G401.6 (cell line): ENCODE measurements around the gene ERFL.

Experiments
- FAIRE-seq: peaks from 2 replicates; lab custom pipeline; 2012; peaks lifted over from hg19 to GRCh38; lab: Jason Lieb, UNC

ERFL gene

DNA sequence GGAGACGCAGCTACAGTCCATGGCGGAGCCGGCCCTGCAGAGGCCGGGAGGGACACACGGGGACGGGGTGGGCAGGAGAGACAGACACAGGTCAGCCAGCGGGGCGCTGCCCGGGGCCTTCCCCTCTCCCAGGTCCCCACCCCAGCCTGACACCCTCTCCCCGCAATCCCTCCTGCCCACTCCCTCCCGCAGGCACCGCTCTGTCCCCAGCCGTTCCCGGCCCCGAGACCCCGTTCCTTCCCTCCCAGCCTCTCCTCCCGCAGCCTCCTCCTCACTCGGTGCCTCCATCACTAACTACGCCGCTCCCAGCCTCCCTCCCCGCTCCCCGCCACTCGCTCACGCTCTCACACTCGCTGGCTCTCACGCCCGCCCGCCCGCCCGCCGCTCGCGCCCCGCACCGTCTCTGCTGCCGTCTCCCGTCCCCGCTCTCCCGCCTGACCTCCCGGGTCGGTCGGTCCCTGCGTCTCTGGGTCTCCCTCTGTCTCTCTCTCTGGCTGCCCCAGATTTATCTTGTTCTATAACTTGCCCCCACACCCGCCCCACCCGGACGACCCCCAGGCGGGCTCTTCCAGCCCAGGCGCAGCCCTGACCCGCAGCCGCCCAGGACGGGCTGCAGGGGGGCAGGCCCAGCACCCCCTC, 15.2 kb downstream of the ERFL start:
- no peak for FAIRE-seq

DNA sequence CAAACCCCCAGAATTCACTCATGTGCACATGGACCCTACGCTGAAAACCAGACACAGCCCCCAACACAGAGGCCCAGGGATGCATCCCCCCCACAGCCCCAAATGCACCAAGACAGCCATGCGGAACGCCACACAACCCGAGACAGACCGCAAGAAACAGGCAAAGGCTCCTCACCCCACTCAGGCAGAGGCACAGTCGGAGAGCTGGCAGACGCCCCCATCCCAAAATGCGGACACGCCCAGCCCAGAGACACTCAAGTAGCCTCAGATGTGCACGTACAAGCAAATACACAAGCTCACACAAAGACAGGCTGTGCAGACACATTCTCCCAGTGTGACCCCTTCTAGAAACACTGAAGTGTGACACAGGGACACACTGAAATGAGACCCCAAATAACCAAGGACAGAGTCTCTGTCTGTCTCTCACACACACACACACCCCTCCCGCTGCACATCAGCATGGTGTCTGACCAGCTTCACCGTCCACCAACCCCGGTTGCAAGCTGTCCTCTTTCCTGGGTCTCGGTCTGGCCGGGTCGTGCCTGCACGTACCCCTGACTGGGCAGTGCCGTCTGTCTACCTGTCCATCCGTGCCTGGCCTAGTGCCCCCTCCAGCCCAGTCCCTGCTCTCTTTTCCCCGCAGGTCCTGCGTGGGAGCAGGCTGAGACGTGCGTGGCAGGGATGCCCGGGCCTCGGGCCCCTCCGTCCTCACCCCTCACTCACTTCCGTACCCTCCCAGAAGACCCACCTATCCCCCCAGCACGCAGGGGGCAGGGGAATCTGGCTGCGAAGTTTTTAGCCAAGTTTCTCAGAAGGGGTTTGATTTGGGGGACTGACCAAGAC, 16.1 kb downstream of the ERFL start:
- no peak for FAIRE-seq

DNA sequence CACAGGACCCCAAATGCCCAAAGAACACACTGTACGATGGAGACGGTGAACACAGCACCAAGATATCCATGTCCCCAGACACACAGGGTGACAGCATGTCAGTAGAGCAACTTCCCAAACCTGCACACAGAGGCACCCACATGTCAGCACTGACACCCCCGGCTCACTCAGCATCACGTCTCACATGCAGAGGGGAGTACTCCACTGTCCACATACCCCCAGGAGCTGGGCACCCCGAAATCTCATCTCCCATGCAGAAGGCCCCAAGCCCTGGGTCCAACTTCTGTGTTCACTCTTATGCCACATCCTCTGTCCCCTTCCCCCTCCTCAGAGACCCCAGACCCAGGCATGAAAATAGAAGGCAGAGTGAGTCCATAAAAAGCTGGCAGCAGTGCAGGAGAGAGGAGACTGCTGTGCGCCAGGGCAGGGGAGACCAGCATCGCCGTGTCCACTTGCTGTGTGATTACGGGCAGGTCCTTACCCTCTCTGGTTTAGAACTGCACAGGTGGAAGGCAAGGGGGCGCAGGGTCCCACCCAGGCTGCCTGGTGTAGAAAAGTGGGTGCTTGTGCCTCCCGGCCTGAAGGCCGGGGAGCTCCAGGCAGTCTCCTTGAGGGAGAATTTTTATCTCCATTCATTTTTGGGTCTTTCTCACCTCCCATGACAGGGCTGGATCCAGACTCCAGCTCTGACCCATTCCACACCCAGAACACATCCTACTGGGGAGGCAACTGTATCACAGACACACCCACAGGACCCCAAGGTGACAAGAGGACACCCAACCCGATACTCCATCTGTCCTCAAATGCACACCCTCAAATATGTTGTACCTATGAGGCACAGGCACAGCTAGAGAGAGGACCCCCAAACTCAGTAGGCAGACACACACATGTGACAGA, 17.0 kb downstream of the ERFL start:
- no peak for FAIRE-seq

DNA sequence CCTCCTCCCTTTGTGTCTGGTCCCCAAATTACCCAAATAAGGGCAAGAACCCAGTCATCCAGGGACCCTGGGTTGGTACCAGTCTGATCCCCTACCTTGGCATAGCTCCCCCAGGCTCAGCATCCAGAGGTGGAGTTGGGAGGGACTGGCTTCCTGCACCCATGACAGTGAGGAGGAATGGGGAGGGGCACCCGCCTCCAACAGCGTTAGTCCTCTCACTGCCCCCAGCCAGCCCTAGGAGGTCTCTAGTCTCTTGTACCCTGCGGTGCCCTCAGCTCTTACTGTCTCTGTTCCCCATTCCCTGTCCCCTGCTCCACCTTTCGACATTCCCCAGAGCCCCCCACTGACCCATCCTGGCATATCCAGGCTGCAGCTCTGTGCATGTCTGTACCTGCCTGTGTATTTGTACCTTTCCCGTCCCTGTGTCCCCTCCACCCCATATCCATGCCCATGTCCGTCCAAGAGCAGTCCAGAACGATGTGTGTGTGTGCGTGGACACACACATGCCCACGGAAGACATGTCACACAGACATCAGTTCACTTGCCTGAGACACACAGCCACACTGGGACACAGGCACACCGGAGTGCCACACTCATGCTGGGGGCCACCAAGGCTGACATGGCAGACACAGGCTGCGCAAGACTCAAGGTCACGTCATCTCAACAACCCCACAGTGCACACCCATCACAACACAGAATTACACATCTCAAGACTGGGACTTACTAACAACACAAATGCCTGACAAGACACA, 17.8 kb downstream of the ERFL start:
- no peak for FAIRE-seq

DNA sequence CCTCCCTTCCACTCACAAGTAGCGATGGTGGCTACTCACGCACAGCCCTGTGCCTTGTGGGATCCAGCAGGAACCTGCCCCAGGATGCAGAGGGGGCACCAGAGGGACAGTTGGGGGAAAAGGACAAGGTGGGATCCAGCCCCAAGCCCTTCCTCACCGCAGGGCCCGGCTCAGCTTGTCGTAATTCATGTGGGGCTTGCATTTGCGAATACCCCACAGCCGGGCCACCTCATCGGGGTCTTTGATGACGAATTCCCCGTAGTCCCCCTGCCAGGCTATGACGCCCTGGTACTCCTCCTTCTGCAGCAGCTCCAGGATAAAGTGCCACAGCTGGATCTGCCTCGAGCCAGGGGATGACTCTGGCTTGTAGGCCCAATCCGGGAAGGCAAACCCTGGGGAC, 18.5 kb downstream of the ERFL start:
- FAIRE-seq: no peak

DNA sequence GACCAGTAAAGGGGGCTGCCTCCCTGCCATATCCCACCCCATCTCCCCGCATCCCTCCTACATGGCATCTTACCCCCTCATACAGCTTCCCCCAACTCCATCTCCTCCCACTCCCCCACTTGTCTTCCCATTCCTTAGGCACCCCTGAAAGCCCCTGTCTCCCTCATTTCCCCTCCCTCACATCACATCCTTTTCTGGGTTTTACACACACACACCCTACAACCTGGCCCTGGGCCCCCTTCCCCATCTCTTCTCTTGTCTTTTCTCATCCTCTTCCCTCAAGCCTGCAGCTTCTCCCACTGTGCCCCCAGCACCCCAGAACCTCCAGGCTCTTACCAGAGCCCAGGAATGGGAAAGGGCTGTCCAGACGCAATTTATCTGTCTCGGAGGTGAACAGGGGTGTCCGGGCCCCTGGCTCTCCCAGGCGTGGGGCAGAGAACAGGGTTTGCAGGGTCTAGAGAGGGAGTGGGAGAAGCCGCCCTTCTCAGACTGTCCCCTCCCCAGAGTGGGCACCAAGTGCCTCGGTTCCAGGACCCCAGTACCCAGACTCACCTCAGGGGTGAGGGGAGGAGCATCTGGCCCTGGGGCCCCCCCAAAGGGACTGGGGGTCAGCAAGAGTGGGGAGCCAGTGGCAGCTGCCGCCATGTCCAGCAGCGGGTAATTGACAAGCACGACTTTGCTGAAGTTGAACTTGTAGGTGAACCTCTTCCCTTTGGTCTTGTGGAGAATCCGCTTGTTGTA, 19.4 kb downstream of the ERFL start:
- FAIRE-seq: no peak

DNA sequence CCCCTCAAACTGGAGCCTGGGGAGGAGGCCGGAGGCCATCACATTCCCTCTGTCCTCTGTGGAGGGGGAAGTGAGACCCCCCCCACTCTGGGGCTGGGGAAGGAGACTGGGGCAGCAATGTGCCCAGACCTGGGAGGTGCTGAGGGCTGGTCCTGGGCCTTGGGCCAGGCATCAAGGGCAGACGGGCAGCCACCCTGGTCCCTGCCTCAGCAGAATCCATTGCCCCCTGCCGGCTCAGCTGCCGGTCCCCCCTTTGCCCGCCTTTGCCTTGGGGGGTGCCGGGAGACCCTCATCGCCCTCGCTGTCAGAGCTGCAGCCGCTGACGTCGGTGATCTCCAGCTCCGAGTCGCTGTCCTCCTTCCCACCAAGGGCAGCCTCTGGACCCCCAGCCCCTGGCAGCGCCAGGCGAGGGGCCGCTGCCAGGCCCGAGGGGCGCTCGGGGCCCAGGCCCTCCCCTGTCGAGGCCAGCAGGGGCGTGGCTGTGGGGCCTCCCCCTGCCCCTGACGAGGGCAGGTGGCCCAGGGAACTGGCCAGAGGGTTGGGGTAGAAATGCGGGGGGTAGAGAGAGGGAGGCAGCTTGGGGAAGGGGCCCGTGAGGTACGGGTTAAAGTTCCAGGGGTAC, 20.1 kb downstream of the ERFL start:
- no peak for FAIRE-seq

DNA sequence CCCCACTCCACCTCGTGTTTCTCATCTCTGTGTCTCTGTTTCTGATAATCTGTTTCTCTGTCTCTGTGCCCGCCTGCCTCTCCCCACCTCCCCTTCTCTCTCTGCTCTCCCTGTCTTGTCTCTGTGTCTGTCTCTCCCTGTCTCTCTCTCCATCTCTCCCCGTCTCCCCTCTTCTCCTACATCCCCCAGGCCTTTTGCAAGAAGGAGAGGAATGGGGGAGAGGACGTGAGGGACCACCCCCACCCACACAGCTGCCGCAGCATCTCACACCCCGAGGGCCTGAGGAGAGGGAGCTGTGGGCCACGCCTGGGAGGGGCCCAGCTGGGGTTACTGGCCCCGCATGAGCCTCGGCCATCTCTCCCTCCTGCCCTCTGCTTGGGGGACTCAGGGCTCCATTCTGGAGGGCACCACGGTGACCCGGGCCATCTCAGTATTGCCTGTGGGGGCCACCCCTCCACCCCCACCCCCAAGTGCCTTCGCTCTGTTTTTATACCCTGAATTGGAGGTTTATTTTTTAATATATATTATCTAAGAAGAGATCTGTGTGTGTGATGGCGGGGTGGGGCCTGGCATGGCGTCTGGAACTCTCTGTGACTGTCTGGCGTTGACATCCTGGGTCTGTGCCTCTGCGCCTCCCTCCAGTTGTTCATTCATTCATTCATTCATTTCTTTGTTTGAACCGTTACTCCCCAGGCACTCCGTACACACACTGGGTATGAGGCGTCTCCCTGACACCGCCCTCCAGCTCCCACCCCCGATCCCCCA, 21.2 kb downstream of the ERFL start:
- FAIRE-seq: no peak

DNA sequence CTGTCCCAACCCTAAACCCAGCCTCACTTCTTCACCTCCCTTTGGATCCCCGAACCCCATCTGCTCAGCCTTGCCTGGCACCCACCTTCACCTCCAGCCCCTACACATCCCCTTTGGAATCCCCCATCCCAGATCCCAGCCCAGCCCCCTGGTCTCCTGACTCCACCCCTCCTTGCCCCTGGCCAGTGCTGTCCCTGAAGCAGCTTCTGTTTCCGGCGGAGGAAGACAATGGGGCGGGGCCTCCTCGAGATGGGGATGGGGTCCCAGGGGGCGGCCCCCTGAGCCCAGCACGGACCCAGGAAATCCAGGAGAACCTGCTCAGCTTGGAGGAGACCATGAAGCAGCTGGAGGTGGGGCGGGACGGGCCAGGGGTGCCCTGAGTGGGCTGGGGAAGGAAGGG, 22.0 kb downstream of the ERFL start:
- no peak for FAIRE-seq

DNA sequence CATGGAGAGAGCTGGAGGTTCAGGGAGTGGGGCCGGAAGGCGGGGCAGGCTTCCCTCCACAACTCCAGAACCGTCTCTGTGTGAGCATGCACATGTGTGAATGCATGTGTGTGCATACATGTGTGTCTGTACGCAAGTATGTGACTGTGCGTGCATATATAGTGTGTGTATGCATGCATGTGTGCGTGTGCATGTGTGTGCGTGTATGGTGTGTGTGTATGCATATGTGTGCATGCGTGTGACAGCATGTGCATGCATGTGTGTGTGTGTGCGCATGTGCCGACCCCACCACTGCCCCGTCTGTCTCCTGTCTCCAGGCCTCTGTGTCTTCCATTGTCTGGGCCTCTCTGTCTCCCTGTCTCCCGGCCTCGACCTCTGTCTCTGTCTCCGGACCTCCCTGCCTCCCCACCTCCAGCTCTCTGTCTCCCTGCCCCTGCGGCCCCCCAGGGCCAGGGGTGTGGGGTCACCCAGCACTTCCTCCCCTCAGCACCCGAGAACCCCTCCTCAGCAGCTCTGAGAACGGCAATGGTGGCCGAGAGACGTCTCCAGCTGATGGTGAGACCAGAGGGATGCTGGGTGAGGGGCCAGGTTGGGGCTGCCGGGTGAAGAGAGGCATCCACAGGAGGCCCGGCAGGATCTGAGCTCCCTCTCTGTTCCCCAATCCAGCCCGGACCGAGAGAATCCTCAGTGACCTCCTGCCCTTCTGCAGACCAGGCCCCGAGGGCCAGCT, 22.8 kb downstream of the ERFL start:
- no peak for FAIRE-seq

DNA sequence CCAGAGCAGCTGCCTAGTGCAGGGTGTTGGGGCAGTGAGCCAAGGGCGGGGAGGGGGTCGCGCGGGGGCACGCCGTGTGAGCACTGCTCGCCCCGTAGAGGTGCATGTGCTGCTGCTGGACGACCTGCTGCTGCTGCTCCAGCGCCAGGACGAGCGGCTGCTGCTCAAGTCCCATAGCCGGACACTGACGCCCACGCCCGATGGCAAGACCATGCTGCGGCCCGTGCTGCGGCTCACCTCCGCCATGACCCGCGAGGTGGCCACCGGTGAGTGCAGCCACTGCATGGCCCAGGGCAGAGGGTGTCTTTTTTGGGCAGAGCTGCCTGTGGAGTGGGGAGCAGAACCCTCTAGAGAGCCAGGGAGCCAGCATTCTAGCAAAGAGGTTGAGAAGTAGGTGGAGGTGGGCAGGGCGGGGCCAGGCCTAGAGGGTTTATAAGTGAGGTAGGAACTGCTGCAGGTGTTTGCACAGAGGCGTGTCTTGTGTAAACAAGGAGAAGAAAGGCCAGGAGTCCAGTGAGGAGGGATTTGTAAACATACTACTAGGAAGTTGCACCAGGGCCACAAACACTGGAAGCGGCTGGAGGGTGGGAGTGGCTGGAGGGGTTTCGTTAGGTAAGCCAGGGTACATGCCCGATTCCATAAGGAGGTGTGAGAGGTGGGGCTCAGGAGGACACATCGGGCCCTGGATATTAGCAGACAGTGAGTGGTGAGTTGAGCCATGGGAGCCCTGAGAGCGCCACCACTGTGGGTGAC, 24.0 kb downstream of the ERFL start:
- no peak for FAIRE-seq

DNA sequence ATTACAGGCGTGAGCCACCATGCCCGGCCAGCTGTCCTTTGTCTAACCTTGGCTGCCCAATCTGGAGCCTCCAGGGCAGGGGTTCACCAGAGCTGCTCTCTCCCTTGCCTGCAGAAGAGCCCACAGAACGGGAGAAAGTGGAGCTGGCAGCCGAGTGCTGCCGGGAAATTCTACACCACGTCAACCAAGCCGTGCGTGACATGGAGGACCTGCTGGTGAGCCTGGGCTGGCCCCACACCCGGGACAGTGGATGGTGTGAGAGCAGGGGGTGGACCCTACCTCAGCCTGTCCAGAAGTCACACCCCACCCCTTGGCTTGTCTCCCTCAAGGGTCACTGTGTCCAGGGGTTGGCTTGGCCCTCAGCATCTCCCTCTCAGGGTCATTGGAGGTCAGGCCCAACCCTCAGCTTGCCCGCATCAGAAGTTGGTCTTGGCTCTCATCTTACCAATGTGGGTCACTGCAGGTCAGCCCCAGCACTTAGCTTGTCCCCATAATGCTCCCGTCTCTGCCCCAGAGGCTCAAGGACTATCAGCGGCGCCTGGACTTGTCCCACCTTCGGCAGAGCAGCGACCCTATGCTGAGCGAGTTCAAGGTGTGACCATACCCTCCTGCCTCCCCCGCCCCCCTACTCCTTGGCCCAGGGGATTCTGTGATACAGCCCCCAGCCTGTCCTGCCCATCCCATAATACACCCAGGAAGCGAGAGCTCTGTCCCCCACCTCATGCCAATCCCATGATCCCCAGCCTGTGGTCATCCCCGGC, 24.9 kb downstream of the ERFL start:
- no peak for FAIRE-seq

DNA sequence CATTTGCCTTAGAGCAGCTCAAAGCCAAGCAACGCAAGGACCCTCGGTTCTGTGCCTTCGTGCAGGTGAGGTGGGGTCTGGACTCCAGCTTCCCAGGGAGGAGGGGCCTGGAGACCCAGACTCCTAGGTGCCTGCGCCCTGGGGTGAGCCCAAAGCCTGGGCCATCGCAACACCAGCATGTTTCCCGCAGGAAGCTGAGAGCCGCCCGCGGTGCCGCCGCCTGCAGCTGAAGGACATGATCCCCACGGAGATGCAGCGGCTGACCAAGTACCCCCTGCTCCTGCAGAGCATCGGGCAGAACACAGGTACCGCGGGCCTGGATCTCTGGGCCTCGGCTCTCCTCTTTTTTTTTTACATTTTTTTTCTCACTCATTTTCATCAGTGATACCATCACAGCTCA, 25.7 kb downstream of the ERFL start:
- FAIRE-seq: no peak

DNA sequence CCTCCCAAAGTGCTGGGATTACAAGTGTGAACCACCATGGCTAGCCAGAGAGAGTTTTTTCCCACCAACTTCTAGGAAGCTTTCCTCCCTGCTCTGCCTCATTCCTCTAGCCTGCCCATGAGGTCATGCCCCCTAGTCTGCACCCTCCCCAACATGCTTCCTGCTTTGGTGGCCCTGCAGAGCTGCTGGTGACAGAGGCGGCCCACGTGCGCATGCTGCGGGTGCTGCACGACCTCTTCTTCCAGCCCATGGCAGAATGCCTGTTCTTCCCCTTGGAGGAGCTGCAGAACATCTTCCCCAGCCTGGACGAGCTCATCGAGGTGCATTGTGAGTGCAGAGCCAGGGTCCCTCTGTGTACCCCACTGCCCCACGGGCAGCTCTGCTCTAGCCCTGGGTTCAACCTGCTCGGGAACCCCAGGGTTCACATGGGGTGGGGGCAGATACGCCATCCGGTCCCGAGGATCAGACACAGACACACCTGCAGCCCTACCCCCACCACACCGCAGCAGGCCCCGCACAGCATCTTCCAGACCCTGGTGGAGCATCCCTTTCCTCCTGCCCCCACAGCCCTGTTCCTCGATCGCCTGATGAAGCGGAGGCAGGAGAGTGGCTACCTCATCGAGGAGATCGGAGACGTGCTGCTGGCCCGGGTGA, 26.4 kb downstream of the ERFL start:
- FAIRE-seq: no peak

DNA sequence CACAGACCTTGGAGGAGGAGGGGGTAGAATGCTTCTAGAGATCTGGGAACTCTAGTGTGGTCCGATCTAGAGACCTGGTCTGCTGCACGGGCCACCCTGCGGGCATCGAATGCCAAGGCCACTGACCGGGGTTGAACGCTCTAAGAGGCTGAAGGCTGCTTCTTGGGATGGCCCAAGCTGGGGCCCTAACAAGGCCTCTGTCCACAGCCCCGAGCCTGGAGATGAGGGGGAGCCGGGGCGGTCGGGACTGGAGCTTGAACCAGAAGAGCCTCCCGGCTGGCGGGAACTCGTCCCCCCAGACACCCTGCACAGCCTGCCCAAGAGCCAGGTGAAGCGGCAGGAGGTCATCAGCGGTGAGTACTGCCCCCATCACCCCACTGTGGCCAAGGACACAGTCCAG, 30.0 kb downstream of the ERFL start:
- FAIRE-seq: no peak

DNA sequence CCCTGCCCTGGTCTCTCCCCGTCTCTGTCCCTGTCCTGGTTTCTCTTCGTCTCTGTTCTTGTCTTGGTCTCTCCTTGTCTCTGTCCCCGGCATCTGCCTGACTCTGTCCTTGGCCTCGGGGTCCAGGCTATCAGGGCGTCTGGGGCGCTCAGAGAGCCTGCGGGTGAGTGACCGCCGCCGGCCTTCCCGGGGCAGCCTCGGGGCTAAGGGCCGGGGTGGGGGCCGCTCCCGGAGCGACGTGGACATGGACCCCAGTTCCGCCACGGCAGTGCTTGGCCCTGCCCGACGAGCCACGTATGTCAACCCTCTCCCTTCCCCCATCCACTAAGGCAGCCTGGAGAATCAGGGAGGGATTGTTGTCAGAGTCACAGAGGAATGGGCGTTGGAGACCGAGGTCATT, 30.4 kb downstream of the ERFL start:
- FAIRE-seq: no peak

DNA sequence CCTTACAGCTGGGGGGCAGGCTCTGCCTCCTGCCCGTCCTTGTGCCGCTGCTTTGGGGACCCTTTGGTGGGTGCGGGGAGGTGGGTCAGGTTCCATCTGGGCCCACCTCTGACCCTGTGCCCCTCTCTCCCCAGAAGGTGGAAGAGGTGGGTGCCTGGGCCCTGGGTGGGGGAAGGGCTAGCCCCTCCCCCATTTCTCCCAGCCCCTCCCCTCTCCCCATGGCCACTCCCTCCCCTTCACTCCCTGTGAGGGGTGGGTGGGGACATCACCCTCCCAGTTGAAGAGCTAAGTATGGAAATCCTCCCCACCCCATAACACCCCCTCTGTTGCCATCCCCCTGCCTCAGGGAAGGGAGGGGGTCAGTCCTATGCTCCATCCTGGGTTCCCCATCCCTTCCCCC, 31.1 kb downstream of the ERFL start:
- no peak for FAIRE-seq

DNA sequence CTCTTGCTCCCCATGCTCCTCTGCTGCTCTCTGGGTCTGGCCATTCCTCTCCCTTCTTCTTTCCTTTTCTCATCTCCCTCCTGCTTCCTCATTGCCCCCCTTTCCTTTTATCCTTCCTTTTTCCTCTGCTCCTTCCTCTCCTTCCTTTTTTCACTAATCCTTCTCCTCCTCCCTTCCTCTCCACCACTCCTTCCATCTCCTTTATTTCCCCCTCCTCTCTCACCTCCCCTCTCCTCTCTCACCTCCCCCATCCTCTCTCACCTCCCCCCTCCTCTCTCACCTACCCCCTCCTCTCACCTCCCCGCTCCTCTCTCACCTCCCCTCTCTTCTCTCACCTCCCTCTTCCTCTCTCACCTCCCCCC, 31.7 kb downstream of the ERFL start:
- no peak for FAIRE-seq
